Right renal cortex interstitium (tissue), 3 donors: ENCODE data around the gene ZNF677. TPM values are rescaled to one million over a fixed set of nuclear protein-coding genes. Genes with fewer than 3 reads are reported as not detected.
"Not testable (repeated sequence)": the region's sequence is repeated elsewhere in the genome, so short reads cannot be mapped to it uniquely, and the experiment has no call there.

Source experiments
- DNase-seq, 3 donors: peaks; one replicate each; pipeline ENCODE4 v3.0.0-alpha.2; 2013; ENCODE audit warnings: low read depth in 3 of 3, low spot score in 2 of 3
- polyA plus RNA-seq, 3 donors: library from polyadenylated mRNA; unstranded; fragments of 120-200 nt; gene quantifications; one replicate each; pipeline ENCODE4 v1.2.1, GENCODE V29; 2013; ENCODE audit not compliant: insufficient read length in 3 of 3

Gene ZNF677
- polyA plus RNA-seq, 3 donors, result 51.9 to 53.7 (median 52.7) TPM

DNA sequence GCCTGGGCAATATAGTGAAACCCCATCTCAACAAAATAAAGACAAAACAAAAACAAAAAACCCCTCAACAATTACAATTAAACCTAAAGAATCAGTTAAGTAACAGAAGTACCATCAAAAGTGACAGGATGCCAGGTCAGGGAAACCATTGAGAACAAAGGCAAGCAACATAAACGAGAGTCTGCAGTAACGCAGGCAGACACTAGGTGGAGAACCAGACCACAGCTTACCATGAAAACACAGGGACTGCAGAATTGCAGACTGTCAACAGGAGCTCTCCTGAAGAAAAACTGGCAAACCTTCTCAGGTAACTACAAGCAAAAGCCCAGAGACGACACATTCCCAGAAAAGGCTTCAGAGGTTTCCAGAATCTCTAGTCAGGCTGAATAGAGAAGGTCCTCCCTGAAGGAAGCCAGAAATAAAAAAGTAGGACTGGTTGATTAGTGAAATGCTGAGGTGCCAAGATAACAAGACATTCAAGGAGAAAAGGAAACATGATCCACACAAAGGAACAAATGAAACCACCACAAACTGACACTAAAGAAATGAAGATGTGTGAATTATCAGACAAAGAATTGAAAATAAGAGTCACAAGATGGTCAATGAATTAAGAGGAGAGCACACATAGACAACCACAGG is 59.3 kb downstream of the ZNF677 start:
- peak; percentile 76 to 83 (median 80) for DNase-seq

DNA sequence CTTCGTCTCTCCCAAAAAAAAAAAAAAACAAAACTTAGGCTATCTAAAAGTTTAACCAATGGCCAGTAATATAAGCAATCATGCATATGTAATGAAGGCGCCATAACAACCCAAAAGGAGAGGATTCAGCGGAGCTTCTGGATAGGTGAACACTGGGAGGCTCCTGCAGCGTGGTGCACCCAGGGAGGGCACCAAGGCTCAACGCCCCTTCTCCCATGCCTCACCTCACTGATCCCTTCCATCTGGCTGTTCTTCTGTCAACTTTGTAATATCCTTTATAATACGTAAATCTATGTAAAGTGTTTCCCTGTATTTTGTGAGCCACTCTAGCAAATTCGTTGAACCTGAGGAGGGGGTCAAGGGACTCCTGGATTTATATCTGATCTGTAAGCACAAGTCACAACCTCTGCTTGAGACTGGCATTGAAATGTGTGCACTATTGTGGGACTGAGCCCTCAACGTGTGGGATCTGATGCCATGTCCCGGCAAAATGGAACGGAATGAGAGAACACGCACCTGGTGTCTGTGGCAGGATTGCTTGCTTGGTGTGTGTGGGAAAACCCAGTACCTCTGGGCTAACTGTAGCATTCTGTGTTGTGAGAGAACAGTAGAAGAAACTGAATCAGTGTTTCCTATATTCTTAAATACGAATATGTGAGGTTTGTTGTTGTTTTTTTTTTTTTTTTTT is 61.0 kb downstream of the ZNF677 start:
- no peak for DNase-seq

DNA sequence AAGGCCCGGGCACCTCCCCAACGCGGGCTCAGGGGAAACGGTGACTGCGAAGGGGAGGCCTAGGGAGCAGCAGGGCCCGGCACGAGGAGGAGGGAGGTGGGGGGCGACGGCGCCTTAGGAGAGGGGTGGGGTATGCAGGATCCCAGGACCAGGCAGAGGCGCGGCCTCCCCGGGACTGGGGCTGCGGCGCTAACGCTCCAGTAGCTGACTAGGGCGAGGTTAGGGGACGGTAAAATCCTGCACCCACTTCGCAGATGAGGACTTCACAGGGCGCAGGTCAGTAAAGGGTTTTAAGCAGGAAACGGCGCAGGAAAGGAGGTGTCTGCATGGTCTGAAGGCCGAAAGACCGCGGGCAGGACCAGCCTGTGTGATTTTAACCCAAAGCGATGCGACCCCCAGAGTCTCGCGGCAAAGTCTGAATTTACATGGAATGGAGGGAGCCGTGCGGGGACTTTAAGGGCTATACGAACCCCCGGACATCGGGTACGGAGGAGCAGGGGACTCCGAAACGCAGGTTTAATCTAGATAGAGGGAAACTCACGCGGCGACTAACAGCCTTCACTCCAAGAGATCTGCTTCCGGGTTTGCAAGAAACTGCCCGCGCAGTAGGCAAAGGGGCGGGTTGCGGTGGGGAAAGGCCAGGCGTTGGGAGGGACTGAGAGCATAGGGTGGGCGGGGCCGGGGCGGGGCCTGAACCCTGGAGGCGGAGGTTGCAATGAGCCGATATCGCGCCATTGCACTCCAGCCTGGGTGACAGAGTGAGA is 61.7 kb downstream of the ZNF677 start, which contains the start of gene ZNF665:
Gene ZNF665, minus strand, starts transcription at position 588 of the 764 bp plus-strand sequence. CDS start 10,460 bp downstream, outside the sequence.
- peak in 1 of 3 donors; percentile 79 for DNase-seq

DNA sequence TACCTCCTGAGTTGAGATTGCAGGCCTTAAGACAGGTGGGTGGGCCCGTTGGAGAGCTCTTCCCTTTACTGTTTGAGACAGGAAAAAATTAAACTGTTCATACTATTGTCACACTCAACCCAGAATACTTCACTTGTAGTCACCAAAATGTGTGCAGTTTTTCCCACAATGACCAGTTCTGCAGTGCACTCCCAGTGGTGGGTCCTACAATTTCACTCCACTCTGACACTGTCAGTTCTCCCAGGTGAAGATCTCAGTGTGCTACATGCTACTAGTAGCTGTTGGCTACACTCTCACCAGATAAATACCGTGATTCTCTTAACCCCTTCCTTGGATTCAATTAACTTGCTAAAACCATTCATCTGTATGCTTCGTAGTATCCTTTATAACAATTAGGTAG is 64.4 kb downstream of the ZNF677 start:
- DNase-seq, result no peak

DNA sequence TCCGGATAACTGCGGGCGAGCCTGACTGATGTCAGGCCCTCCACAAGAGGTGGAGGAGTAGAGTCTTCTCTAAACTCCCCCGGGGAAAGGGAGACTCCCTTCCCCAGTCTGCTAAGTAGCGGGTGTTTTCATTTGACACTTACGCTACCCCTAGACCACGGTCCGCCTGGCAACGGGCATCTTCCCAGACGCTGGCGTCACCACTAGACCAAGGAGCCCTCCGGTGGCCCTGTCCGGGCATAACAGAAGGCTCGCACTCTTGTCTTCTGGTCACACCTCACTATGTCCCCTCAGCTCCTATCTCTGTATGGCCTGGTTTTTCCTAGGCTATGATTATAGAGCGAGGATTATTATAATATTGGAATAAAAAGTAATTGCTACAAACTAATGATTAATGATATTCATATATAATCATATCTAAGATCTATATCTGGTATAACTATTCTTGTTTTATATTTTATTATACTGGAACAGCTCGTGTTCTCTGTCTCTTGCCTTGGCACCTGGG is 64.9 kb downstream of the ZNF677 start:
- DNase-seq, result not testable (repeated sequence)

Other genes with a start within 250 kb of the ZNF677 start
- not detected for gene ERVV-1, start 241.0 kb downstream of the ZNF677 start, polyA plus RNA-seq
- gene ERVV-2, start 210.1 kb downstream of the ZNF677 start, polyA plus RNA-seq, result under 1 TPM in 2 of 3 donors, not detected in 1; 0.07 to 0.16 TPM
- 10 to 100 TPM; 36.0 to 40.2 (median 38.9) TPM for gene ZNF160, start 151.5 kb downstream of the ZNF677 start, polyA plus RNA-seq
- 10 to 100 TPM; 23.9 to 28.3 (median 27.0) TPM for gene ZNF415, start 122.0 kb downstream of the ZNF677 start, polyA plus RNA-seq
- gene ZNF347, start 95.8 kb downstream of the ZNF677 start, polyA plus RNA-seq, result 10 to 100 TPM; 10.3 to 11.4 (median 11.0) TPM
- gene ZNF665, start 61.5 kb downstream of the ZNF677 start, polyA plus RNA-seq, result 10 to 100 TPM in 1 of 3 donors, 1 to 10 TPM in 2; 5.7 to 10.9 (median 9.0) TPM
- gene VN1R2, start 3.4 kb upstream of the ZNF677 start, polyA plus RNA-seq, result under 1 TPM in 1 of 3 donors, not detected in 2; 0.19 TPM
- not detected for gene VN1R4, start 12.8 kb upstream of the ZNF677 start, polyA plus RNA-seq
- gene ZNF845, start 78.9 kb upstream of the ZNF677 start, polyA plus RNA-seq, result 10 to 100 TPM in 2 of 3 donors, 1 to 10 TPM in 1; 9.9 to 13.0 (median 11.2) TPM
- 10 to 100 TPM; 12.7 to 14.3 (median 12.7) TPM for gene ZNF525, start 110.8 kb upstream of the ZNF677 start, polyA plus RNA-seq
- 10 to 100 TPM; 11.5 to 13.5 (median 11.9) TPM for gene ZNF765, start 140.3 kb upstream of the ZNF677 start, polyA plus RNA-seq
- 10 to 100 TPM; 13.9 to 16.2 (median 14.9) TPM for gene ZNF761, start 177.1 kb upstream of the ZNF677 start, polyA plus RNA-seq
- 1 to 10 TPM; 7.6 to 8.5 (median 8.1) TPM for gene ZNF813, start 212.9 kb upstream of the ZNF677 start, polyA plus RNA-seq